ENCODE results near the gene FABP2.
"Not testable (repeated sequence)": the region's sequence is repeated elsewhere in the genome, so short reads cannot be mapped to it uniquely, and the experiment has no call there.

Gene FABP2
- total RNA-seq = 0 reads per million in 18 experiments

DNA sequence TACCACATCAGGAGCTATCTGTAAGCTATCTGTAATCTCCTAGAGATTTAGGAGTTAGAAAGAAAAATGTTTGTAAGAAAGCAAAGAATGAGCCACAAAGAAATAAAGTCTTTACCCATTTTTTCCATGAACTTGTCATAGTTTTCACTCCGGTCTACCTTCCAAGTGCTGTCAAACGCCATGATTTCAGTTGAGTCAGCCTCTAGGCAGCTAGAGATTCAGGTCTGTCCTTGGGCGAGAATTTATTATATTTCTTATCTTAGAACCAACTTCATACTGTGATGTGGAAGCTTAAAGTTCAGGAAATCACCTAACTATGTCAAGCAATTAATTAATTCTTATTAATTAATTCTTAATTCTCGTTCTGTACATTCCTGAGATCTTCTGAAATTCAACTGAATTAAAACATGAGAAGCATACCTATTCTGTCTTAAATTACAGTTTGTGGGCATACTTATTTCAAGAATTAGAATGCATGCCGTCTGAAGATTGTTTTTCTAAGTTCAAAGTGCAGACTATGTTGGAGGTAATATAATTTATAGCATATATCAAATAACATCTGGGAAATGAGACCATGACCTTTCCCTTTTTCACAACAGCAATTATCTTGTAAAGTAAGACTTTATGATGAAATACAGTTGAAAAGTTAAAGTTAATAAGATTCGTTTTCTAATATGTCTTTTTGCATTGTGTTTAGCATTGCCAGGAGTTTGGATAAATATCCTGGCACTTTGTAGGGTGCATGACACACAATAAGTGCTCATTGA is at the start of gene FABP2:
FABP2 (minus strand) TSS at position 218 of the 767 bp plus-strand sequence; CDS start at position 182, 36 bp downstream.
- DNase-seq = no peak

DNA sequence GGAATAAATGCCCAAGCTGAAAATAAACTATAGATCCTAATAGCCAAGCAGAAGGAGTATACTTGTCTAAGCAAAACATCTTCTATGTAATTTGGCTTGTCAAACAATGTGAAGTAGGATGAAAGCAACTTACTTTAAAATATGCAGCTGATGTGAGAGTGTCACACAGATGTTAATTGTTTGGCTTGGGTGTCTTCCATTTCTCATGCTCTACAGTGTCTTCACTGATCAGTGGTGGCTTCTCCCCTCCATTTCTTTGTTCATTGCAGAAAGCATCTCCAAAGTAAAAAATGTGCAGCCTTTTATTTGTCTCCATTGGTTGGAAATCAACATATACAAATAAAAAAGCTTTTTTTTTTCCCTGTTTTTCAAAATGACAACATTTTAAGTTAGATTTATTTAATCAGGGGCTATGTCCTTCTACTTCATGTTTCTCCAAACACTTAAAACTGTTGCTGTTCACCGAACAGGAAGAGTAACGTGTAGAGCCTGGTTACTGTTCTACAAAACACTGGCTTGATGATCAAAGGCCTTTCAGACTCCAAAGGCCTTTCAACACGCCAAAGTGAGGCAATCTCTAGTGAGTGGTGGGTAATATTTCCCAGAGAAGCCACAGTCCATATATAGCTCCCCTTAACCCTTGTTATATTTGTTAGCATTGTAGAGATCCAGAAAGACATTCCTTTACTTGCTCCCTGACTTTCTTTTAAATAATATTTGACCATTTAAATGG is 49.2 kb upstream of the FABP2 start:
- not testable (repeated sequence) for DNase-seq

DNA sequence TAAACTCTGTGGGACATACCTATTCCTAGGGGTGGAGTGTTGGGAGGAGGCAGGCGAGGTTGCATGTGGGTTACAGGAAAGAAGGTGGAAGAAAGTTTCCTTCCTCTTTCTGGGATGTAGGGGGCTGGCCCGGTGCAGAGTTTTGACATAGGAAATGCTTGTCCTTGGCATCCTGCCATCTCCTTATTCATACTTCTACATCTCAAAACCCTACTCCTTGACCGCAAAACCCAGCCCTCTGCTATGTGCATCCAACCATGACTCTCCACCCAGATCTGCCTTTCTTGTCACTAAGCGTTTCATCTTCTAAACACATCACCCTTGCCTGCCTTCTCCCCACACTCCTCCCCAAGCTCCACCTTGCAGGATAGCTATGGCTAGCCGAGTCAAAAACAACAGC is 48.5 kb upstream of the FABP2 start:
- DNase-seq = peak; percentile 6 to 49

DNA sequence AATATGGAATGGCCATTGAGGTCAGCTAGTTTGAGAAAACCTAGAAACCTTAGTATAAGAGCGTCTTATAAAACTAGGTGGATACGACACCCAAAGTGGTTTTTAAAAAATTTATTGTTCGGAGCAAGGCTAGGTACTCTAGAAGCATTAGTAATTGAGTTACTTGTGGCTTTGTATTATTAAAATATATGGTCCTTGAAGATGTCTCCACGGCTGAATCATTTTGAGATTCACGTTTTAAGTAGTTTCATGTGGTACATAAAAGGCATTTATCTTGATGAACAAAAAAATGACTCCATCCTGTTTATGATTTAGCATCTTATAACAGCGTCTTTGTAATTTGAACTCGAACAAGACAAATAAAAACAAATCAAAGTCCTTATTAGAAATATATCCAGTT is 44.9 kb upstream of the FABP2 start:
- DNase-seq = not testable (repeated sequence)

DNA sequence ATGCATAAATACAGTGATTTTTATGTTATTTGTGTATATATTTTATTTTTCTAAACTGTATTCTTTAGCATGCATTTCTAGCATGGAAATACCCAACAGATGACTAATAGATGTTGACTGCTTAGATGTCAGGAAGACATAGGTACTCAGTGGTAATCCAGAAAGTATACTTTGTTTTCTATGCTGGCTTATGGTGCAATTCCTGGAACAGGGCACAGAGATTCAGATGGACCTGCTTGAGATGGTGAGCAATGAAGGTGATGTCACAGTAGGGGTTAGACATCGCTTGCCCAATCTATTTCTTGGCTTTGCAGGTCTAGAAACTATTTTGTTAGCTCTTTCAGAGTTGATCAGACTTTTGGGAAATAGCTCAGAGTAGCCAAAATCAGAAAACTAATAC is 42.3 kb upstream of the FABP2 start:
- DNase-seq = not testable (repeated sequence)

DNA sequence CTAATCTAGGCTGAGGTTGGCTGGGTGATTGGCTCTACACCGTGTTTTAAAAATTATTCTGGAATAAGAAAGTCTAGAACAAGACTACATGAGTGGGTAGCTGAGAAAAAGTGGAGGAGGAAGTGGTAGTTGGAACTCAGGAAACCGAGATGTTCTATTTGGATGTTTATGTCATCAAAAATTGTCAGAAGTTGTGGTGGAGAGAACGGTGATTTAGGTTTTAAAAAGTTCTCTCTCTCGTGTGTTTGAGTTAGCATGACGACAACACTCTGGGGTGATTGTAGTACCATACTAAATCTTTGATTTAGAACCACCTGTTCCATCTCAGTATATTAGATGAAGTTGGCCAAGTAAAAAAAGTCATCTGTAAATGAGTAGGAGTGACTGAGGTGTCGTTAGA is 41.4 kb upstream of the FABP2 start:
- DNase-seq = not testable (repeated sequence)

DNA sequence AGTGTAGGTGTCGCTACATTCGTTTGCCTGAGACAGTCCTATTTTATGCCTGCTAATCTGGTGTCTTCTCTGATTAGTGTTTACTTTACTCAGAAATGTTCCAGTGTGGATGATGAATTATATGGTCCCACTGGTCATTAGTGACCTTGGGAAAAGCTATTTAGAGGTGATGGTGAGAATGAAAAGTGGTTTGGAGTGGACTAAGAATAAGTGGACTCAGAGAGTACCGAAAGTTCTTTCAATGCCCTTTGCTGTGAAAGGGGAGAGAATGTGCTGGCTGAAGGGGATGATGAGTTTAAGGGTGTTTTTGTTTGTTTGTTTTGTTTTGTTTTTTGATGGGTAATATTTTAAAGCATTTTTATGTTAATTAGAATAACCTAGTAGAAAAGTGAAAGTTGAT is 40.5 kb upstream of the FABP2 start:
- not testable (repeated sequence) for DNase-seq

DNA sequence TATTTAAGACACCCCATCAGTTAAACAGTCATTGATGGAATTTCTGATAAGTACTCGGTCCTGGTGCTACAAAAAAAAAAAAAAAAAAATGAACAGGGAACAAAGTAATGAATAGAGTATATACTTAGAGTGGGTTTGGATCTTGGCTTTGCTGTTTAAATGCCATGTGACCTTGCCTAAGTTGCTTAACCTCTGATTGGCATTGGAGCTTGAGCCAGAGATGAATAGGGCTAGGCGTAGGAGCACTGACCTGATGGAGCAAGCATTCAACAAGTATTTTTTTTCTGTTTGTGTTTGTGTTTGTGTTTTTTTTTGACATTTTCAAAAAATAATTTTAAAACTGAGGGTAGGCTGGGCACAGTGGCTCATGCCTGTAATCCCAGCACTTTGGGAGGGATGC is 37.9 kb upstream of the FABP2 start:
- DNase-seq = not testable (repeated sequence)

DNA sequence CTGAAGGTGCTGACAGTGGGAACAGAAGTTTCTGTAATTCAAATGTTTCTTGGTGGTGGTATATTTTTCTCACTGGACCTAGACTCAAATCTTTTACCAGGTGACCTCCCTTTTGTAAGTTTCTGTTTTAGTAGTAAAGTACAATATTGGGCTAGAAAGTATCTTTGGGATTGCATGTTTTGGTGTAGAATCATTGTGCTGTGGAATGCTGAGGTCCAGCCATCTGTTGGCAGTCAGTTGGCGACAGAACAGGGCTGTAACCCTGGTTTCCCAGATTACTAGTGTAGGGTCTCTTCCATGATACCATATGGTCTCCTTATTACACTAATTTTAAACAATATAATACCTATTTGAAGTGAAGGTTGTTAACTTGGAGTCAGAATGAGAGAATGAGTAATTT is 34.9 kb upstream of the FABP2 start:
- not testable (repeated sequence) for DNase-seq

DNA sequence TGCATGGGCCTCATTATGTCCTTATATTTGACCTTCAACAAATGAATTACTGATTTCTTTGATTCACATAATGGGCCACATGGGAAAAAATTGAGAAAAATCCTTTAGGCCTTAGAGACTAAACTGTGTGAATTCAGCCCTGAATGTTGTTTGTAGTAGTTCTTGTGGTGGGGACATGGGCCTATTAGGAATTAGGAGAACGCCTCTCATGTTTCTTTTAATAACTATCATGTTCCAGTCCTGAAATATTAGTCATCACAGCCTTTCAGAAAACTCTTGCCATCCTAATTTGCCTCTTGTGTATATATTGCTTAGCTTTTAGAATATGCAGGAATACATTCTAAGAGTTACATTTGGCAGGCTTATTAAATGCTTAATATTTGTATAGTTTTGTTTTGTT is 34.1 kb upstream of the FABP2 start:
- DNase-seq = not testable (repeated sequence)

DNA sequence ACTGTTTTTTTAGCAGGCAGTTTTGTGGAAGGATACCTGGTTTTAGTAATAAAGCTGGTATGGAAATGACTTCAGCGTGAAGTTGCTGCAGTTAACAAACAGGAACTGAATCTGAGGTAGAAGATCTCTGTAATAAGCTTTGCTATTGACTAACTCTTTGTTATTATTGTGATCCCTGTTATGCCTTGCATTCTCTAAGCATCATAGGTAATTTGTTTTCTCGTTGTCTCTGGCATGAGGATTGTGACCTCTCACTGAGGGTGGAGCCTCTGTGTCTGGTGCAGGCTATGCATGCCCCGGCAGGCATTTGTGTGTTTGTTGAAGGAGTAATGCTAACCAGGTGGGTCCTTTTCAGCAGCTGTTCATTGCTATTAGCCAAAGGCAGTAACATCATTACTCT is 31.4 kb upstream of the FABP2 start:
- not testable (repeated sequence) for DNase-seq

DNA sequence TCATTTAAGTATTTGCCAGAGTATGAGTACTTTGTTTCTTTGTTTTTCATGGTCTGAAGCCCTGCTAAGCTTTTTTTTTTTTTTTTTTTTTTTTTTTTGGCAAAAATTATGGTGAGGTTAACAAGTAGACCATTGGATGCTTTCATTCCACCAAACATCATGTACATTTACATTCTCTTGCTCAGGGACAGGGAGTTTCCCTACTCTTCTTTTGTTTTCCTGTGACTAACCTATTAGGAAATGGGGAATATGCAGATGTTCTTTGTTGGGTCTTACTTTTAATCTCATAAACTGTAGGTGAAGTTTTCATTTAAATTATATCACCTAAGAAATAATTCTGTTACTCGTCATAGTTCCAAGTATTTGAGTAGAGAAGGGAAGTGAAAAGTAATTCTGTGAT is 26.2 kb upstream of the FABP2 start:
- DNase-seq = not testable (repeated sequence)

DNA sequence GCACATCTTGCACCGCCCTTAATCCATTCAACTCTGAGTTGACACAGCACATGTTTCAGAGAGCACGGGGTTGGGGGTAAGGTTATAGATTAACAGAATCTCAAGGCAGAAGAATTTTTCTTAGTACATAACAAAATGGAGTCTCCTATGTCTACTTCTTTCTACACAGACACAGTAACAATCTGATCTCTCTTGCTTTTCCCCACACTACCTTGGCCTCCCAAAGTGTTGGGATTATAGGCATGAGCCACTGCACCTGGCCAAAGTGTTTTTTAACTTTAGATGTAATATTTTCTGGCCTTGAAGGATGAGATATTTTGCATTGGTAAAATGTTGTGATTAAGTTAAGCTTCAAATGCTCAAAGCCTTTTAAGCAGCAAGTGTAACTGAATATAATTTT is 21.4 kb upstream of the FABP2 start:
- DNase-seq = not testable (repeated sequence)

DNA sequence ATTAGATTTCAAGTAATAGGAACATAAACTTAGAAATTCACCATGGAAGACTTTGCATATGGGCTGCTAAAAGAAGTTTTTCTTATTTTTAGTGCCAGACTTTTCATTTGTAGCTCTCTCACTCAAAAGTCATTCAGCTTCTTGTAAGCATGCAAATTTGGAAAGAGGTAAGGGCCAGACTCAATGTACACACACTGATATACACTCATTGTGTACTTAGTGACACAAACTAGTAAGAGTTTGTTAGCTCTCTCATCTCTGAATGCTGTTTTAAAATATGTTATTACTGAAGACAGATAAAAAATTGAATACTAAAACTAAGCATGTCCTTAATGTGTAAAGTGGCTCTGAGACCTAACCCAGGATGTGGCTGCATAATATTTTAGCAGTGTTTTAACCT is 18.0 kb upstream of the FABP2 start:
- not testable (repeated sequence) for DNase-seq

DNA sequence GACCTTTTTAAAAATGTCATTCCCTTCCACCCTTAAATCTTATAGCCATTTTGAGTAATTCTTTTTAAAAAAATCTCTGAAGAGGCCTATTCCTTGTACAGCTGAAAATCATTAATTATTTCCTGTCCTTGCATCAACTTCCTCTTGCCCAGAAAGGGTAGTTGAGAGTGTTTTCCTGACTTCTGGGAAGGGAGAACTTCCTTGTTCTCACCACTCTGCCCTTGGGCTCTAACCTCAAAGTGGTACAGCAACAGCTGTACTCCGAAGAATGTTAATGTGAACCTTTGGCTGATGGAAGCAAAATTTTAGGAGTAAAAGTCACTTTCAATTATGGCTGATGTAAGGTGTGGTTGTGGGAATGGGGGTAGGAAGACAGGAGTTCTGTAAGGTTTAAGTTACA is 15.1 kb upstream of the FABP2 start:
- DNase-seq = peak; percentile 51 to 71

DNA sequence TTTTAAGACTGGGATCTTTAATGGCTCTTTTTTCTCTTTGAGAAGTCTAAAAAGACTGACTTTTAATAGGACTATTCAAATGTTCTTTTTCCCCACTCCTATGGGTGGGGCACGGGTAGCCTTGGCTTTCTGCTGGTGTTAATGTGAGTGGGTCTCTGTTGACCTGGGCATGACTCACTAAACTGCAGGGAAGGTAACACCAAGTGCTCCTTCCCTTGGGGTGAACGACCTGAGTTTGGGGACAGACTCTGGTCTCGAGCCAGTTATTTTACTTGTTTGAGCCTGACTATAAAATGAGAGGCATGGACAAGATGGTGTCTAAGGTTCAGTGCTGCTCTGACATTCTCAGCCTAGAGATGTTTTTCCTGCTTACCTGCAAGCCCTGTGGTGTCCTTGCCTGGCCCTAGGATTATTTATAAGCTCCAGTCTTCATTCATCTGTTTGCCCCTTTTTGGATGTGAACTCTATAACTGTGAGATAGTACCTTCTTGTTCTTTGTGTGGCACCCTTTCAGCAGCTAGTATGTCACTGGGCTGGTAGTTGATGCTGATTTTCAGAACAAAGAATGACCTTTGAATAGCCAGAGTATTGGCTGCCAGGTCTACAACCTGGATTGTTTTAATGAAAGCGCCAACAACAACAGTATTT is 14.5 kb upstream of the FABP2 start:
- DNase-seq = not testable (repeated sequence)

DNA sequence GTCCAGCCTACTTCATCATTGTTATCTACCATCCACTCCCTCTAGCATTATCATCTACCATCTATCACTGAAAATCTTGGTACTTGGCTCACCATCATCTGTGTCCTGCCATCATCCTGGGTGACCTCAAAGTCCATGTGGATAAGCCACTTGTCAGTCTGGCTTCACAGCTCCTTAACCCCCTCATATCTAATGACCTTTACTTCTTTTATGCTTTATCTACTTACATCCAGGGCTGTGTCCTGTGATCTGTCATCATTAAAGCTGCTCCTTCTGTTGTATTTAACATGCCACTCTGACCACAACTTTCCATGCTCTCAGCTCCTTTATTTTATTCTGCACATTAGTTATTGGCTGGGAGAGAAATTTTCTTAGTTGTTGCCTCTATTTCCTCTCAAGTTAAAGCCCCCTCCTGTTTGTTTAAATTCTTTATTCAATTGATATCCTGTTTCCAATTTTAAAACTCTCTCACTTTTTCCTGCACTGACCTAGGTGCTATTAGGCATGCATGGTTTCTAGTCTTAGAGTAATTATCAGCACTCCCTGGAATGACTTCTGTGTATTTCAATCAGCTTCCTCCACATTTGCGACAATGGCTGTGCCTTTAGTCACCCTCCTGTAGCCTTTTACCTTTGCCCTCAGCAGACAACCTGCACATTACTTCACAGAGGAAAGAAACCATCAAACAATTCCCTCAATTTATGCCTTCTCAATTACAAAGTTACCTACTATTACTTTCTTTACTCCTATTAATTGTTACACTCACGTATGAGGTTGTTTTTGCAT is 8.1 kb upstream of the FABP2 start:
- no peak for DNase-seq

DNA sequence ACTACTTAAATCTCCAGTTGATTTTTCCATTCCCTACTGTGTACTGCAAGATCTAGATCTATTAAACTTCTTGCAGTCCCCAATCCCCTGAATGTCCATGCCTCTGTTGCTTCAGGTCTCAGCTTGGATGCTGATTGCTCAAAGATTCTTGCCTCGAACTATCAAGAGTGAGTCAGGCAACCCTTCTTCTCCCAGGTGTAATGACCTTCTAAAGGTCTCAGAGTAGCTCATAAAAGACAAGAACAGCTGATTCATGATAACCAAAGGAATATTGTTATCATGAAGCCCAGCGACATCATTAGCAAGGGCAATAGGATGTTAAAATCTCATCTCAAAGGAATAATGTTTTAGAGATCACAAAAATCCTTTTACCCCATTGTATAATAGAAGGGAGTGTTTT is 6.8 kb upstream of the FABP2 start:
- DNase-seq = no peak

DNA sequence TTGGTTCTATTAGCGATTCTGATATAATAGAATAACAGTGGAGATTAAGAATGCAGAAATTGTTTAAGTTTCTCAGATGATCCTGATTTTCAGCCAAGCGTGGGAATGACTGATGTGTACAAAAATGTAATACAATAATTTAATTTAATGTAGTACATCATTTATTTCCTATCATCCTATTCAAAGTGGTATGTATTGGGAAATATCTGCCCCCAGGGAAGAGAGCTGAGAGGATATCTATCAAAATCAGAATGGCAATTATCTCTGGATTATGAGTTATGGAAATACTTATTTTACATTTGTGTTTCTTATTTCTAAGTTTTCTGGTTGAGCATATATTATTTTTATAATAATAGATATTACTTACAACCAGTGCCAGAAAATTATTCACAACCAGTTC is 3.9 kb downstream of the FABP2 start:
- DNase-seq = no peak

DNA sequence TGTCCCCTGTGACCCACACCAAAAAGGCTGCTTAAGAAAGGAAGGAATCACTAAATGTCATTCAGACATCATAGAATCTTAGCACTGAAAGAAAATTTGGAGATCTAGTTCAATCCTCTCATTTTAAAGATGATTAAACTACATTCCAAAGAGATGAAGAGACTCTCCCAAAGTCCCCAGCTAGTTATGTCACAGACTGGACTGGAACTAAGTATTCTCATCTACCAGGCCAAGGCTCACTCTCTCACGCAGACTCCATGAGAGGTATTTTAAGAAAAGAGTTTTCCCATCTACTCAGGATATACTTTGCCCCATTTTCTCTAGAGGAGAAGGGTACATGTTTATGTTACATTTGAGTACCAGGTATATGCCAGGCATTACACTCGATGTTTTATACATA is 6.9 kb downstream of the FABP2 start:
- DNase-seq = no peak

DNA sequence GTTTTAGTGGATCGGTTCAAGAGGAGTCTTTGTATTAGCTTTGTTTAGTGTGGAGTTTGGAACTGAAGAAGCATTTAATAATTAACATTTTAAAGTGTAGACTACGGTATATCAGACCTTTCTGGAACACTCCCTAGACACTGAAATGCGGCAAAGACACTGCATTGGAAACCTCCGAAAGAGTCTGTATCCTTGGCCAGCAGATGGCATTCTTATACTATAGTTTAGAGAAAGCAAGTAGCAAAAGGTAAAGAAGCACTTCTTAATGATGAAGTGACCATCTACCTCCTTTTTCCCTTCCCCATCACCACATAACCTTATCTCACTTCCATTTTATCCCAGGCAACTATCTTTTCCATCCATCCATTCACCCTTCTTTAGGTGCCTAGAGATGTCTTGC is 7.6 kb downstream of the FABP2 start:
- DNase-seq = peak; percentile 41 to 48

DNA sequence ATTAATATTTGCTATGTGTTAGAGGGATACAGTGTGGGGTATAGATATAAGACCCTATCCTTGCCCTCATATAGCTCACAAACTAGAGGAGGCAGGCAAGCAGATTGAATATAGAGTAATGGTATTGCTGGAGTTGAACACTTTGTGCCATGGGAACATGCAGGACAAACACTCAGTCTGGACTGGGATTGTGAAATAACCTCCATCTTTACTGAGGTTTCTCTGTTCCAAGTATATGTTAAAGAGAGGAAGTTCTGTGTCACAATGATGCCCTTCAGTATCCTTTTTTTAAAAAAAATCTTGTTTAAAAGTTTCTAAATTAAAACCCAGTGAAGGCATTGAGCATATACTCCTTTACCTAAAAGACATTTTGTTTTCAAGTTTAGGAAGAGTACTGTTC is 8.7 kb downstream of the FABP2 start:
- DNase-seq = peak in 1 of 2 donors; percentile 50

DNA sequence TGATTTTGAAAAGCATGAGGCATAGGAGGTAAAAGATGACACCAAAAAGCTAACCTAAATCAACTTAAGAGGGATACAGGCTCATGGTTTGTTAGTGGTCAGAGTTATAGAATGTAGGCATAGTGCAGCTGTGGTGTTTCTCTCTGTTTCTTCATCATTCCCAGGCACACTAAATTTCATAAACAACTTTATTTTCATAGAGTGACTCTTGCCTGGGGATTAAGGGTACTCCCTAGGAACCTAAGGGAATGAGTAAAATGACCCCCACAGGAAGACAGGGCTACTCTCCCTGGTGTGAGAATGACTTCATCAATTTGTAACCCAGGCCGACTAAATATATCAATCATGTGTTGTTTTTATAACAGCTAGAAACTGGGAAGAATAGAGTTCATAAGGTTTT is 11.1 kb downstream of the FABP2 start:
- no peak for DNase-seq

Data from inflammatory macrophage (primary cell).